Measurements from ENCODE around the gene OR1J4.

The OR1J4 gene, protein sequence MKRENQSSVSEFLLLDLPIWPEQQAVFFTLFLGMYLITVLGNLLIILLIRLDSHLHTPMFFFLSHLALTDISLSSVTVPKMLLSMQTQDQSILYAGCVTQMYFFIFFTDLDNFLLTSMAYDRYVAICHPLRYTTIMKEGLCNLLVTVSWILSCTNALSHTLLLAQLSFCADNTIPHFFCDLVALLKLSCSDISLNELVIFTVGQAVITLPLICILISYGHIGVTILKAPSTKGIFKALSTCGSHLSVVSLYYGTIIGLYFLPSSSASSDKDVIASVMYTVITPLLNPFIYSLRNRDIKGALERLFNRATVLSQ

DNA sequence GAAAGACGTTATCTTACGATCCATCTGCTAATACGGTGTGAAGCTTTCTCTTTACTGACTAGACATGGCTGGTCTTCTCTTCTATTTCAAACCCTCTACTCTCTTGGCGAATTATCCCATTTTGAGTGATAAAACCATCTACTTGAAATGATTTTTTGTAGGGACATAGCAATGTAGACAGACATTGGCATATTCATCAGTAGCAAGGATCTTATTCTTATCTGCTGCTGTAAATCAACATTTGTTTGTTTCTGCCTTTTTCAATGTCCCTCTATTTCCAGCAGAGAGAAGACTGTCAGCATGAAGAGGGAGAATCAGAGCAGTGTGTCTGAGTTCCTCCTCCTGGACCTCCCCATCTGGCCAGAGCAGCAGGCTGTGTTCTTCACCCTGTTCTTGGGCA lies at the start of gene OR1J4:
TSS of gene OR1J4 (plus strand) at position 301 of the 400 bp plus-strand sequence. CDS start at position 301, 0 bp downstream.
- TF ChIP-seq GATA3 (IDR thresholded peaks at IDR 0.05; ENCODE audit: low read depth, low read length) = no peak
- no peak for TF ChIP-seq GATA2 (IDR thresholded peaks at IDR 0.05; ENCODE audit: low read depth, low read length)

DNA sequence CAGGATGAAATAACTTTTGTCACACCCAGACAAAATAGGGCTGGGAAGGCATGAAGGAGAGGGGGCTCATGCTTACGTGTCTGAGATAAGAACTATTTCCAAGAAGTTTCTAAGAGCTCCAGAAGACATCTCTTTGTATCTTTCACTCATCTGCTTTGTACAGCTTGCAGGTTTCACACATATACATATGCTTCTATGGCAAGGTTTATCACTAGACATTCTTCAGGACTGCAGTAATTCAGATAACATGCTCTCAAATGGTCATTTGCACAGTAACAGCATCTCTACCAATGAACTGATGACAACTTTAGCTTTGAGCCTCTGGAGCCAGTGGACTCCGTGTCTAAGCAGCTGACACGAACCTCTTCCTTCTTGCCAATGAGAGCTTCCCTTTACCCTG lies 44.4 kb upstream of the OR1J4 start:
- TF ChIP-seq GATA3 (IDR thresholded peaks at IDR 0.05; ENCODE audit: low read depth, low read length) (no peak), GATA2 (IDR thresholded peaks at IDR 0.05; ENCODE audit: low read depth, low read length) (no peak)

DNA sequence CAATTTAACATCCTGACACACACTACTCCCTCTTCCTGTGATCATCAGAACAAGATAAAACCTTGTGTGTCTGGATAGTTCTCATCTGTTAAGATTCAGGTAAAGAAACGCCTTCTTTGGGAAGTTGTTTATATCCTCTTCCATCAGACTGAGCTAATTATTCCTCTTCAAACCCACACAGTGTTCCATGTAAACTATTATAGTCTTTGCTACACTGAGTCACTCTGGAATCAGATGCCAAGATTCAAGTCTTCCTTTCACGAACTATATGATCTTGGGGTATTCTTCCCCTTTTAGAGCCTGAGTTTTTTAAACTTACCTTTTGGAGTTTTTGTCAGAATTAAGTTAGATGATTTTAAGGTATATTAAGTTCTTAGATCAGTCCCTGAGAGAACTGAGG lies 43.2 kb upstream of the OR1J4 start:
- no peak for TF ChIP-seq GATA3 (IDR thresholded peaks at IDR 0.05; ENCODE audit: low read depth, low read length)
- no peak for TF ChIP-seq GATA2 (IDR thresholded peaks at IDR 0.05; ENCODE audit: low read depth, low read length)

DNA sequence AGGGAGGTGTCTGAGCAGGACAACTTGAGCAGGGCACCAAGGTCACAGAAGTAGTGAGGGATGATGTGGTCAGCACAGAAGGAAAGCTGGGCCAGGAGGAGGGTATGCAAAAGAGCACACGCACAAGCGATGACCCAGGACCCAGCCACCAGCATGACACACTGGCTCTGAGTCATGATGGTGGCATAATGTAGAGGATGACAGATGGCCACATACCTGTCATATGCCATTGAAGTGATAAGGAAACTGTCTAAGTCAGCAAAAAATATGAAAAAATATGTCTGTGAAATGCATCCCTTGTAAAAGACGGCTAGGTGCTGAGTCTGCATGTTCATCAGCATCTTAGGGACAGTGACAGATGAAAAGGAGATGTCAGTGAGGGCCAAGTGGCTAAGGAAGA lies 41.6 kb upstream of the OR1J4 start:
- TF ChIP-seq GATA3 (IDR thresholded peaks at IDR 0.05; ENCODE audit: low read depth, low read length) (no peak), GATA2 (IDR thresholded peaks at IDR 0.05; ENCODE audit: low read depth, low read length) (no peak)

DNA sequence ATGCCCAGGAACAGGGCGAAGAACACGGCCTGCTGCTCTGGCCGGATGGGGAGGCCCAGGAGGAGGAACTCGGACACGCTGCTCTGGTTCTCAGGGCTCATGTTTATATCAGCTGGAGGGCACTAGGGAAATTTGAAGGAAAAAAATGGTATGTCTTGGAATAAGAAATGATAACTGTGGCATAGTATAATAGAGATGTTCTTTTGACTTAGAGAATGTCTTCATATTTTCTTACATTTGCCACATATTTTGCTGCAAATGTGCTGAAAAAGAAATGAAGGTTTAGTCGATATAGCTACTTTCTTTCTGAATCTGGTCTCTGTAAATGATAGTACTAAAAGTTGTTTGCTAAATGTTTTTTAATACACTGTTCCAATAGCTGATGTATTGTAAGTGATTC lies 41.1 kb upstream of the OR1J4 start, which contains the start of gene OR1J1:
TSS of gene OR1J1 (minus strand) at position 101 of the 400 bp plus-strand sequence. CDS start at position 101, 0 bp downstream.
- no peak for TF ChIP-seq GATA2 (IDR thresholded peaks at IDR 0.05; ENCODE audit: low read depth, low read length)
- TF ChIP-seq GATA3 (IDR thresholded peaks at IDR 0.05; ENCODE audit: low read depth, low read length) = no peak

DNA sequence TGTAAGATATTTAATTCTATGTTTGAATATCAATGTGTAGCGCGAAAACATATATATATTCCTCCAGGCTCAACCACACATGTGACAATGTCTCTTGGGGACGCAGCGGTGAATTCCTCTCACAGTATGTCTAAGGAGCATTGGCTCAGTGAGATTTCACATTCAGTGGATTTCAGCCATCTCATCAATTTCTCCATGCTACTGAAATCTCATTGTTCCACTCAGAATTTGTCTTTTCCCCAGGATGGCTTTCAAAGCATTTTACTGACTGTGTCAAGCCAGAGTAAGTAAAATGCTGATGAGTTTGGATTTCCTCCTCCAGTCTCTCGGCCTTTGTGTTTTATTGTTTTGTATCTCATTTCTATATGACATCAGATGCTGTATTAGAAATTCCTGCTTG lies 39.9 kb upstream of the OR1J4 start:
- no peak for TF ChIP-seq GATA2 (IDR thresholded peaks at IDR 0.05; ENCODE audit: low read depth, low read length)
- no peak for TF ChIP-seq GATA3 (IDR thresholded peaks at IDR 0.05; ENCODE audit: low read depth, low read length)

DNA sequence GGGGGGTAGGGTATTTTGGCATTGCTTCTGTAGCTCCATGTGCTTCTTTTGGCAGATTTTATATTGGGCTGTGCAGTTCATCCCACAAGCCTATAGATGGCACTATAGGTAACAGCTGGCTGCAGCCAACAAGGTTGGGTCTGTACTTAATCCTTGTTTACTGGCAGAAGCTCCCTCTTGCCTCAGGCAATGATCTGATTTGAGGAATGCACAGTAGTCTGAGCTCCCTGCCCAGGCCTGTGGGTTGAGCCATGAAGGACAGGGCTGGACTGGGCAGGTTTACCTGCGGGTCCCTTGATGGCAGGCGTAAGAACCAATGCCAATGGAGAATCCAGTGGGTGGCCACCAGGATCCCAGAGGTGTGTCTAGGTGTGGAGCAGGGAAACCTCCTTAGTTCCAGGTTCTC lies 20.1 kb upstream of the OR1J4 start:
- TF ChIP-seq GATA2 (IDR thresholded peaks at IDR 0.05; ENCODE audit: low read depth, low read length) (no peak), GATA3 (IDR thresholded peaks at IDR 0.05; ENCODE audit: low read depth, low read length) (no peak)

DNA sequence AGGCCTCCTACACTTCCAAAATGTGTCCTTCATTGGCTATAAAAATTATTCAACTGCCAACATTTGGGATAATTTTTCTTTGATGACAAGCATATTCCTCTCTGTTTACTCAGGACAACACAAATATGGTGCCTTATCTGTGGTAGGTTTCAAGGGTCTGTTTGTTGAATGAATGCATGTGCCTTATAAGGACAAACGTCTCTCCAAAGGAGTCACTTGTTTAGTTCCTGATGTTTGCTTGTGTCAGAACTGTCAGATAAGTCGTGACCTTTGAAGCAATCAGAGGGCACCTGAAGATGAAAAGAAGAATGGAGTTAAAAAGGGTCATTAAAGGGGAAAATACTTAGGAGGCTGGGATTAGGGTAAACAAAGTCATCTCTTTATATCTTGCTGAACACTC lies 12.0 kb upstream of the OR1J4 start:
- TF ChIP-seq GATA3 (IDR thresholded peaks at IDR 0.05; ENCODE audit: low read depth, low read length) = no peak
- TF ChIP-seq GATA2 (IDR thresholded peaks at IDR 0.05; ENCODE audit: low read depth, low read length) = no peak

DNA sequence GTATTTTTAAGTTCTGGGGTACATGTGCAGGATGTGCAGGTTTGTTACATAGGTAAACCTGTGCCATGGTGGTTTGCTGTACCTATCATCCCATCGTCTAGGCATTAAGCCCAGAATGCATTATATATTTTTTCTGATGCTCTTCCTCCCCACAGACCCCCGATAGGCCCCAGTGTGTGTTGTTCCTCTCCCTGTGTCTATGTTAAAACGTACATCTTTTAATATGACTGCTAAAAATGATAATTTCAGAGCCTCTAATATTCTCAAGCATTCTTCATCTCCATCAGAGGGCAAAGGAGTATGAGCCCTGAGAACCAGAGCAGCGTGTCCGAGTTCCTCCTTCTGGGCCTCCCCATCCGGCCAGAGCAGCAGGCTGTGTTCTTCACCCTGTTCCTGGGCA lies 8.4 kb upstream of the OR1J4 start, which contains the start of gene OR1J2:
TSS of gene OR1J2 (plus strand) at position 301 of the 400 bp plus-strand sequence. CDS start at position 301, 0 bp downstream.
- TF ChIP-seq GATA3 (IDR thresholded peaks at IDR 0.05; ENCODE audit: low read depth, low read length) (no peak), GATA2 (IDR thresholded peaks at IDR 0.05; ENCODE audit: low read depth, low read length) (no peak)

DNA sequence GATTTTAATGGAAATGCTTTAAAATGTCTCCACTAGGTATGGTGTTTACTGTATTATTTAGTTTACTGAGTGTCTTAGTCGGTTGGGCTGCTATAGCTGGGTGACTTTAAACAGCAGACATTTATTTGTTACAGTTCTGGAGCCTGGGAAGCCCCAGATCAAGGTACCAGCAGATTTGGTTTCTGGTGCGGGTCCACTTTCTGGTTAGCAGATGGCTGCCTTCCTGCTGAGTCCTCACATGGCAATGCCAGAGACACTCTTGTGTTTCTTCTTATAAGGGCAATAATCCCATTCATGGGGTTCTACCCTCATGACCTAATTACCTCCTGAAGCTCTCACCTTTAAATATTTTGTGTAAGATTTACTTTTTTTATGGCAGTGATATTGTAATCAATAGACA lies 715 bp upstream of the OR1J4 start:
- TF ChIP-seq GATA2 (IDR thresholded peaks at IDR 0.05; ENCODE audit: low read depth, low read length) (no peak), GATA3 (IDR thresholded peaks at IDR 0.05; ENCODE audit: low read depth, low read length) (no peak)

DNA sequence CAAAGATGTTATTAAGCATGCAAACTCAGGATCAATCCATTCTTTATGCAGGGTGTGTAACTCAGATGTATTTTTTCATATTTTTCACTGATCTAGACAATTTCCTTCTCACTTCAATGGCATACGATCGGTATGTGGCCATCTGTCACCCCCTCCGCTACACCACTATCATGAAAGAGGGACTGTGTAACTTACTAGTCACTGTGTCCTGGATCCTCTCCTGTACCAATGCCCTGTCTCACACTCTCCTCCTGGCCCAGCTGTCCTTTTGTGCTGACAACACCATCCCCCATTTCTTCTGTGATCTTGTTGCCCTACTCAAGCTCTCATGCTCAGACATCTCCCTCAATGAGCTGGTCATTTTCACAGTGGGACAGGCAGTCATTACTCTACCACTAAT lies 435 bp downstream of the OR1J4 start:
- TF ChIP-seq GATA2 (IDR thresholded peaks at IDR 0.05; ENCODE audit: low read depth, low read length) = no peak
- TF ChIP-seq GATA3 (IDR thresholded peaks at IDR 0.05; ENCODE audit: low read depth, low read length) = no peak

DNA sequence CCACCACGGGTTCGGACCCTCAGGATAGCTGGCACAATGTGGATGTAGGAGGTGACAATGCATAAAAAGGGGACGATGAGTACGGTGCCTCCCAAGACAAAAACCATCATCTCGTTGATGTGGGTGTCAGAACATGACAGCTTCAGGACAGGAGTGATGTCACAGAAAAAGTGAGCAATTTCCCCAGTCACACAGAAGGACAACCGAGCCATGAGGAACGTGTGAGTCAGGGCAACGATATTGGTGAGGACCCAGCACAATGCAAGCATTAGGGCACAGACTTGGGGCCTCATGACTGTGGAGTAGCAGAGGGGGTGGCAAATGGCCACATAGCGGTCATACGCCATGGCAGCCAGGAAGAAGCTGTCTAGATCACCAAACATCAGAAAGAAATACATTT lies 7.7 kb downstream of the OR1J4 start:
- TF ChIP-seq GATA2 (IDR thresholded peaks at IDR 0.05; ENCODE audit: low read depth, low read length) = no peak

DNA sequence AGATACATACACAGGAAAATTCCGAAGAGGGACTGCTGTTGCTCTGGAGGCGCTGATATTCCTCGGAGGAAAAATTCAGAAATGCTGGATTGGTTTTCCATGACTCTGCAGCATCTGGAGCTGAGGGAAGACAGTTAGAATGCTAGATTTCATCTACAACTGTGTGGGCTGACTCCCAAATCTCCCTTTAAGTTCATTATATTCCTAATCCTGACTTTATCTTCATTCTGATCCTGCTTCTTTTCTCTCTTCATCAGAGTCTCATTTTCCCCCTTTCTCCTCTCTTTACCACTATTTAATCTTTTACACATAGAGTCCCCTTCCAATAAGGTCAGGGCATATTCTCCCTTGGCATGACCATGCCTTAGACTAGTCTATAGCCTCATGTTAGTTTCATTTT lies 8.3 kb downstream of the OR1J4 start, which contains the start of gene OR1N1:
TSS of gene OR1N1 (minus strand) at position 101 of the 400 bp plus-strand sequence. CDS start at position 101, 0 bp downstream.
- no peak for TF ChIP-seq GATA3 (IDR thresholded peaks at IDR 0.05; ENCODE audit: low read depth, low read length)
- no peak for TF ChIP-seq GATA2 (IDR thresholded peaks at IDR 0.05; ENCODE audit: low read depth, low read length)

DNA sequence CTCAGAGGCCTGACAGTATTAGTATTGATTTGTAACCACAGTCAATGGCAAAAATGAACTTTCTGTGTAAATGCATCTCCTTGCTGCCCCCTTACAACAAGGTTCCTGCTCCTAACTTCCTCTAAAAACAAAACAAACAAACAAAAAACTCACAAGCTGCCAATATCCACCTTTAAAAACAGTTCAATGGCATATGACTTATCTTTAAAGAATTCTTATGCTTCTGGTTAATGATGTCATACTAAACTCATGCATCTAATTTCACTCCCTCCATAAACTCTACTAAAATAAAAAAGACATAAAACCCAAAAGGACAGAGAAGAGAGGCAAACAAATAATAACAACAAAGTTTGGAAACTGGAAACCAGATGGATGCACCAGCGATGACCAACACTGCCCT lies 17.2 kb downstream of the OR1J4 start:
- TF ChIP-seq GATA2 (IDR thresholded peaks at IDR 0.05; ENCODE audit: low read depth, low read length) (no peak), GATA3 (IDR thresholded peaks at IDR 0.05; ENCODE audit: low read depth, low read length) (no peak)

DNA sequence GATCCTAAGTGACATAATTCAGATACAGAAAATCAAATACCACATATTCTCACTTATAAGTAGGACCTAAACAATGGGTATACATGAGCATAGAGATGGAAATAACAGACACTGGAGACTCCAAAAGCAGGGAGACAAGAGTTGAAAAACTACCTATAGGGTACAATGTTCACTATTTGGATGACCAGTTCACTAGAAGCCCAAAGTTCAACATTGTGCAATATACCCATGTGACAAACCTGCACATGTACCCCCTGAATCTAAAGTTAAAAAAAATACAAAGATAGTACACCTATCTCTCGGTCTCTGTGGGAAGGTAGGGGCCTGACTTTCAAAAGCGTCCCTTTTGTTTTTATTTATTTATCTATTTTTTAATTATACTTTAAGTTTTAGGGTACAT lies 19.8 kb downstream of the OR1J4 start:
- no peak for TF ChIP-seq GATA3 (IDR thresholded peaks at IDR 0.05; ENCODE audit: low read depth, low read length)
- no peak for TF ChIP-seq GATA2 (IDR thresholded peaks at IDR 0.05; ENCODE audit: low read depth, low read length)

Data from SH-SY5Y (cell line).